Mammary epithelial cell (primary cell): ENCODE measurements around the gene ZNF804A.

ENCODE experiments used
- EZH2 ChIP-seq: IDR thresholded peaks from 2 replicates; pipeline ENCODE4 v1.6.1; 2012; ENCODE audit warnings: low read length, inconsistent platforms, borderline replicate concordance
- TF ChIP-seq, protein P1 (sequence below), 2 donors: IDR thresholded peaks in 1 of 2; conservative IDR thresholded peaks in 1 of 2; 2 replicates each; pipeline ENCODE4 v1.5.1; 2011 to 2012; ENCODE audit warnings: inconsistent platforms in 2 of 2, low read length in 2 of 2, mild to moderate bottlenecking in 2 of 2, control low read depth in 1 of 2, low read depth in 1 of 2; ENCODE audit not compliant: insufficient read depth in 1 of 2; ENCODE audit errors: extremely low read depth in 1 of 2

DNA sequence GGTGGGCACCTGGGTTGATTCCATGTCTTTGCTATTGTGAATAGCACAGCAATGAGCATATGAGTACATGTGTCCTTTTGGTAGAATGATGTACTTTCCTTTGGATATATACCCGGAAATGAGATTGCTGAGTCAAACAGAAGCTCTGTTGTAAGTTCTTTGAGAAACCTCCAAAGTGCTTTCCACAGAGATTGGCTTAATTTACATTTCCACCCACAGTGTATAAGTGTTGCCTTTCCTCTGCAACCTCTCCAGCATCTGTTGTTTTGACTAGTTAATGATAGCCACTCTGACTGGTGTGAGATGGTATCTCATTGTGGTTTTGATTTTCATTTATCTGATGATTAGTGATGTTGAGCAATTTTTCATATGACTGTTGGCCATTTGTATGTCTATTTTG is 194.8 kb downstream of the ZNF804A start:
- TF ChIP-seq, protein P1, sequence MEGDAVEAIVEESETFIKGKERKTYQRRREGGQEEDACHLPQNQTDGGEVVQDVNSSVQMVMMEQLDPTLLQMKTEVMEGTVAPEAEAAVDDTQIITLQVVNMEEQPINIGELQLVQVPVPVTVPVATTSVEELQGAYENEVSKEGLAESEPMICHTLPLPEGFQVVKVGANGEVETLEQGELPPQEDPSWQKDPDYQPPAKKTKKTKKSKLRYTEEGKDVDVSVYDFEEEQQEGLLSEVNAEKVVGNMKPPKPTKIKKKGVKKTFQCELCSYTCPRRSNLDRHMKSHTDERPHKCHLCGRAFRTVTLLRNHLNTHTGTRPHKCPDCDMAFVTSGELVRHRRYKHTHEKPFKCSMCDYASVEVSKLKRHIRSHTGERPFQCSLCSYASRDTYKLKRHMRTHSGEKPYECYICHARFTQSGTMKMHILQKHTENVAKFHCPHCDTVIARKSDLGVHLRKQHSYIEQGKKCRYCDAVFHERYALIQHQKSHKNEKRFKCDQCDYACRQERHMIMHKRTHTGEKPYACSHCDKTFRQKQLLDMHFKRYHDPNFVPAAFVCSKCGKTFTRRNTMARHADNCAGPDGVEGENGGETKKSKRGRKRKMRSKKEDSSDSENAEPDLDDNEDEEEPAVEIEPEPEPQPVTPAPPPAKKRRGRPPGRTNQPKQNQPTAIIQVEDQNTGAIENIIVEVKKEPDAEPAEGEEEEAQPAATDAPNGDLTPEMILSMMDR (conservative IDR thresholded peaks at IDR 0.05 in 1 of 2, IDR thresholded peaks at IDR 0.05 in 1 of 2; ENCODE audit: extremely low read depth in 1 of 2, insufficient read depth in 1 of 2, low read depth in 1 of 2, low read length in 2 of 2) = no peak
- no peak for TF ChIP-seq EZH2
